DOHH2 (cell line): Measurements from ENCODE around the gene ERAS.

Experiments
- H3F3A ChIP-seq: fragments of 200-600 bp; sonication (generic), shearing (Covaris generic); 2 replicates; pipeline ENCODE4 v1.6.0; 2016; ENCODE audit warnings: antibody characterized with exemption, mild to moderate bottlenecking; ENCODE audit not compliant: control insufficient read depth, insufficient read depth
- H3K27ac ChIP-seq: fragments of 200-600 bp; sonication (generic); 2 replicates; pipeline ENCODE4 v1.5.1; 2014; ENCODE audit warnings: low read depth, mild to moderate bottlenecking, low read length, moderate library complexity
- H3K27me3 ChIP-seq: fragments of 200-600 bp; sonication (generic); 2 replicates; pipeline ENCODE4 v1.6.1; 2014; ENCODE audit warnings: mild to moderate bottlenecking, low read length, mixed read lengths; ENCODE audit not compliant: control insufficient read depth
- H3K36me3 ChIP-seq: fragments of 200-600 bp; sonication (generic); 2 replicates; pipeline ENCODE4 v1.6.1; 2014; ENCODE audit warnings: mild to moderate bottlenecking, low read length, moderate library complexity, mixed read lengths; ENCODE audit not compliant: control insufficient read depth
- H3K4me1 ChIP-seq: fragments of 200-600 bp; sonication (generic); 2 replicates; pipeline ENCODE4 v1.6.1; 2014; ENCODE audit warnings: mild to moderate bottlenecking, low read length, mixed read lengths; ENCODE audit not compliant: control insufficient read depth
- H3K4me2 ChIP-seq: fragments of 200-600 bp; sonication (generic); 2 replicates; pipeline ENCODE4 v1.6.0; 2014; ENCODE audit warnings: mild to moderate bottlenecking, low read length, moderate library complexity
- H3K4me3 ChIP-seq: fragments of 200-600 bp; sonication (generic); 2 replicates; pipeline ENCODE4 v1.5.1; 2014; ENCODE audit warnings: mild to moderate bottlenecking, low read length, mixed read lengths
- H3K79me2 ChIP-seq: fragments of 200-600 bp; sonication (generic); 2 replicates; pipeline ENCODE4 v1.6.1; 2014; ENCODE audit warnings: mild to moderate bottlenecking, low read length, mixed read lengths; ENCODE audit not compliant: control insufficient read depth
- H3K9me2 ChIP-seq: fragments of 200-600 bp; sonication (generic); replicated peaks from 2 replicates; pipeline ENCODE4 v1.6.1; 2014; ENCODE audit warnings: mild to moderate bottlenecking, low read length, mixed read lengths; ENCODE audit not compliant: control insufficient read depth
- H3K9me3 ChIP-seq: fragments of 200-600 bp; sonication (generic); 2 replicates; pipeline ENCODE4 v1.6.1; 2014; ENCODE audit warnings: antibody characterized with exemption, low read length, mixed read lengths; ENCODE audit not compliant: control insufficient read depth, insufficient read depth
- H4K20me1 ChIP-seq: fragments of 200-600 bp; sonication (generic); 2 replicates; pipeline ENCODE4 v1.6.0; 2014; ENCODE audit warnings: low read depth, mild to moderate bottlenecking, antibody characterized with exemption, low read length, moderate library complexity; ENCODE audit not compliant: control insufficient read depth, insufficient read depth
- EZH2phosphoT487 ChIP-seq: fragments of 200-600 bp; sonication (generic); IDR thresholded peaks from 2 replicates; pipeline ENCODE4 v1.6.1; 2017; ENCODE audit warnings: borderline replicate concordance, mild to moderate bottlenecking, antibody characterized with exemption, low read length, moderate library complexity, mixed read lengths
- TF ChIP-seq, protein P1 (sequence below): fragments of 200-600 bp; sonication (generic); IDR thresholded peaks from one replicate; pipeline ENCODE4 v1.5.1; 2014; ENCODE audit warnings: antibody characterized with exemption, mild to moderate bottlenecking, low read depth, low read length; ENCODE audit not compliant: poor library complexity, severe bottlenecking

The ERAS gene

DNA sequence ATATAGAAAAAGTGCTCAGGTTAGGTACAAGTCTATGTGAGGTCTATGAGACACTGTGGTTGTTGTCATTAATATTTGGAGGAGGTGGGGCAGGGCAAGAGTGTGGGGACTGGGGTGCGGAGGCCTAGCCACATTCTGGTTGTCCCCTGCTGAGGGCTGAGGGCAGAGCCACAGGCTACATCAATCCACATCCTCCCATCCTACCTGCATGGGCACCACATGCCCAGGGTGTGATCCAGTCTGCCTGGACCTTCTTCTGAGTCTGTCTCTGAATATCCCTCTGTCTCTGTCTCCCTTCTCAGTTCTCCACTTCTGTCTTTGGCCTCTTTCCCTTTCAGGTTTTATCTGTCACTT lies 41.1 kb upstream of the ERAS start:
- H3K36me3 ChIP-seq = no peaks in the 10 kb centered on the region
- no peaks in the 10 kb centered on the region for H3K9me3 ChIP-seq
- H3K4me2 ChIP-seq = no peak overlapping the region
- no peaks in the 10 kb centered on the region for H3K79me2 ChIP-seq
- H3K27ac ChIP-seq = no peak overlapping the region
- no peak overlapping the region for H3K4me3 ChIP-seq
- no peaks in the 10 kb centered on the region for H3K4me1 ChIP-seq
- H3K9me2 ChIP-seq = no peaks in the 10 kb centered on the region
- TF ChIP-seq, protein P1, sequence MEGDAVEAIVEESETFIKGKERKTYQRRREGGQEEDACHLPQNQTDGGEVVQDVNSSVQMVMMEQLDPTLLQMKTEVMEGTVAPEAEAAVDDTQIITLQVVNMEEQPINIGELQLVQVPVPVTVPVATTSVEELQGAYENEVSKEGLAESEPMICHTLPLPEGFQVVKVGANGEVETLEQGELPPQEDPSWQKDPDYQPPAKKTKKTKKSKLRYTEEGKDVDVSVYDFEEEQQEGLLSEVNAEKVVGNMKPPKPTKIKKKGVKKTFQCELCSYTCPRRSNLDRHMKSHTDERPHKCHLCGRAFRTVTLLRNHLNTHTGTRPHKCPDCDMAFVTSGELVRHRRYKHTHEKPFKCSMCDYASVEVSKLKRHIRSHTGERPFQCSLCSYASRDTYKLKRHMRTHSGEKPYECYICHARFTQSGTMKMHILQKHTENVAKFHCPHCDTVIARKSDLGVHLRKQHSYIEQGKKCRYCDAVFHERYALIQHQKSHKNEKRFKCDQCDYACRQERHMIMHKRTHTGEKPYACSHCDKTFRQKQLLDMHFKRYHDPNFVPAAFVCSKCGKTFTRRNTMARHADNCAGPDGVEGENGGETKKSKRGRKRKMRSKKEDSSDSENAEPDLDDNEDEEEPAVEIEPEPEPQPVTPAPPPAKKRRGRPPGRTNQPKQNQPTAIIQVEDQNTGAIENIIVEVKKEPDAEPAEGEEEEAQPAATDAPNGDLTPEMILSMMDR = no peak
- TF ChIP-seq EZH2phosphoT487 = no peak
- H3K27me3 ChIP-seq = no peaks in the 10 kb centered on the region
- H4K20me1 ChIP-seq = no peaks in the 10 kb centered on the region
- no peaks in the 10 kb centered on the region for H3F3A ChIP-seq

GRCh38 chrX:48785540-48786214 lies 40.6 kb upstream of the ERAS start:
- no peaks in the 10 kb centered on the region for H3F3A ChIP-seq
- H3K27me3 ChIP-seq = no peaks in the 10 kb centered on the region
- H3K9me2 ChIP-seq = no peaks in the 10 kb centered on the region
- no peaks in the 10 kb centered on the region for H3K79me2 ChIP-seq
- no peaks in the 10 kb centered on the region for H3K4me1 ChIP-seq
- H3K27ac ChIP-seq = no peak overlapping the region
- no peaks in the 10 kb centered on the region for H4K20me1 ChIP-seq
- H3K36me3 ChIP-seq = no peaks in the 10 kb centered on the region
- no peak overlapping the region for H3K4me2 ChIP-seq
- no peak overlapping the region for H3K4me3 ChIP-seq
- no peaks in the 10 kb centered on the region for H3K9me3 ChIP-seq
- TF ChIP-seq, protein P1 = no peak
- TF ChIP-seq EZH2phosphoT487 = no peak

- H3K79me2 ChIP-seq = no peaks in the 10 kb centered on the region
- H3F3A ChIP-seq = no peaks in the 10 kb centered on the region
- no peak within 1 kb of the TSS for H3K4me2 ChIP-seq
- TF ChIP-seq, protein P1 = no peak
- no peak for TF ChIP-seq EZH2phosphoT487
- no peaks in the 10 kb centered on the region for H3K27me3 ChIP-seq
- H3K36me3 ChIP-seq = no peaks in the 10 kb centered on the region
- H3K9me2 ChIP-seq = no peaks in the 10 kb centered on the region
- H4K20me1 ChIP-seq = no peaks in the 10 kb centered on the region
- H3K4me3 ChIP-seq = no peak within 1 kb of the TSS
- H3K4me1 ChIP-seq = no peaks in the 10 kb centered on the region
- no peak within 1 kb of the TSS for H3K27ac ChIP-seq
- H3K9me3 ChIP-seq = no peaks in the 10 kb centered on the region
These were observed 39.9 kb upstream of the ERAS start, which contains the start of gene GATA1 for GRCh38 chrX:48786341-48786800. GATA1 (plus strand) TSS chrX:48786590; CDS start chrX:48791110, 4,520 bp downstream.
